ENCODE measurements around the gene RAB44. TPM values are rescaled to one million over a fixed set of nuclear protein-coding genes. Genes with fewer than 3 reads are reported as not detected.
A peak's percentile ranks its signal among the peaks of the same experiment; 100 is the strongest.
"Not testable (repeated sequence)": the region's sequence is repeated elsewhere in the genome, so short reads cannot be mapped to it uniquely, and the experiment has no call there.

RAB44 gene
- total RNA-seq, 1 experiment from 2014 or later, result 0.11 TPM

DNA sequence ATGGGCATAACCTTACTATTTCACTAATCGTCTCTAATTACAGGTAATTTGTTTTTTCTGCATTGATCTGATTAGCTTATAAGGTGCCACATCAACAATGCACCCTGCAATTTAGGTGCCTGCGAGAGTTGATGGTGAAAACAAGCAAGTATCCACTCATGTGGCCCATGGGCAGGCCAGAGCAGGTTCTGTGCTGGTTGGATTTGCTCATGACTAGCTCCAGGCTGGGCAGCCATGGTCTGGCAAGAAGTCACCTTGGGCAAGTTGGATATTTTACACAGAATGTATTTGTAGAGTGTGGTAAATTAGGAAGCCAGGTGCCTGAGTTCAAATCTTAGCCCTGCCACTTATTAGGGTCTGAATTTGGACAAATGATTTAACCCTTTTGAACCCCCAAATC lies 25.3 kb downstream of the RAB44 start:
- TF ChIP-seq ZNF219 (CRISPR knock-in tag; IDR thresholded peaks at IDR 0.05; ENCODE audit: borderline replicate concordance) (no peak), ETV6 (CRISPR knock-in tag; IDR thresholded peaks at IDR 0.05) (no peak), ESRRA (CRISPR knock-in tag; IDR thresholded peaks at IDR 0.05; ENCODE audit: borderline replicate concordance) (no peak)
- TF ChIP-seq, protein P1, sequence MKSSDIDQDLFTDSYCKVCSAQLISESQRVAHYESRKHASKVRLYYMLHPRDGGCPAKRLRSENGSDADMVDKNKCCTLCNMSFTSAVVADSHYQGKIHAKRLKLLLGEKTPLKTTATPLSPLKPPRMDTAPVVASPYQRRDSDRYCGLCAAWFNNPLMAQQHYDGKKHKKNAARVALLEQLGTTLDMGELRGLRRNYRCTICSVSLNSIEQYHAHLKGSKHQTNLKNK (CRISPR knock-in tag; IDR thresholded peaks at IDR 0.05), result no peak
- TF ChIP-seq, protein P2, sequence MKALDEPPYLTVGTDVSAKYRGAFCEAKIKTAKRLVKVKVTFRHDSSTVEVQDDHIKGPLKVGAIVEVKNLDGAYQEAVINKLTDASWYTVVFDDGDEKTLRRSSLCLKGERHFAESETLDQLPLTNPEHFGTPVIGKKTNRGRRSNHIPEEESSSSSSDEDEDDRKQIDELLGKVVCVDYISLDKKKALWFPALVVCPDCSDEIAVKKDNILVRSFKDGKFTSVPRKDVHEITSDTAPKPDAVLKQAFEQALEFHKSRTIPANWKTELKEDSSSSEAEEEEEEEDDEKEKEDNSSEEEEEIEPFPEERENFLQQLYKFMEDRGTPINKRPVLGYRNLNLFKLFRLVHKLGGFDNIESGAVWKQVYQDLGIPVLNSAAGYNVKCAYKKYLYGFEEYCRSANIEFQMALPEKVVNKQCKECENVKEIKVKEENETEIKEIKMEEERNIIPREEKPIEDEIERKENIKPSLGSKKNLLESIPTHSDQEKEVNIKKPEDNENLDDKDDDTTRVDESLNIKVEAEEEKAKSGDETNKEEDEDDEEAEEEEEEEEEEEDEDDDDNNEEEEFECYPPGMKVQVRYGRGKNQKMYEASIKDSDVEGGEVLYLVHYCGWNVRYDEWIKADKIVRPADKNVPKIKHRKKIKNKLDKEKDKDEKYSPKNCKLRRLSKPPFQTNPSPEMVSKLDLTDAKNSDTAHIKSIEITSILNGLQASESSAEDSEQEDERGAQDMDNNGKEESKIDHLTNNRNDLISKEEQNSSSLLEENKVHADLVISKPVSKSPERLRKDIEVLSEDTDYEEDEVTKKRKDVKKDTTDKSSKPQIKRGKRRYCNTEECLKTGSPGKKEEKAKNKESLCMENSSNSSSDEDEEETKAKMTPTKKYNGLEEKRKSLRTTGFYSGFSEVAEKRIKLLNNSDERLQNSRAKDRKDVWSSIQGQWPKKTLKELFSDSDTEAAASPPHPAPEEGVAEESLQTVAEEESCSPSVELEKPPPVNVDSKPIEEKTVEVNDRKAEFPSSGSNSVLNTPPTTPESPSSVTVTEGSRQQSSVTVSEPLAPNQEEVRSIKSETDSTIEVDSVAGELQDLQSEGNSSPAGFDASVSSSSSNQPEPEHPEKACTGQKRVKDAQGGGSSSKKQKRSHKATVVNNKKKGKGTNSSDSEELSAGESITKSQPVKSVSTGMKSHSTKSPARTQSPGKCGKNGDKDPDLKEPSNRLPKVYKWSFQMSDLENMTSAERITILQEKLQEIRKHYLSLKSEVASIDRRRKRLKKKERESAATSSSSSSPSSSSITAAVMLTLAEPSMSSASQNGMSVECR (CRISPR knock-in tag; IDR thresholded peaks at IDR 0.05; ENCODE audit: borderline replicate concordance), result no peak
- TF ChIP-seq, protein P3, sequence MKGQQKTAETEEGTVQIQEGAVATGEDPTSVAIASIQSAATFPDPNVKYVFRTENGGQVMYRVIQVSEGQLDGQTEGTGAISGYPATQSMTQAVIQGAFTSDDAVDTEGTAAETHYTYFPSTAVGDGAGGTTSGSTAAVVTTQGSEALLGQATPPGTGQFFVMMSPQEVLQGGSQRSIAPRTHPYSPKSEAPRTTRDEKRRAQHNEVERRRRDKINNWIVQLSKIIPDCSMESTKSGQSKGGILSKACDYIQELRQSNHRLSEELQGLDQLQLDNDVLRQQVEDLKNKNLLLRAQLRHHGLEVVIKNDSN (CRISPR knock-in tag; IDR thresholded peaks at IDR 0.05), result no peak
- TF ChIP-seq, protein P4, sequence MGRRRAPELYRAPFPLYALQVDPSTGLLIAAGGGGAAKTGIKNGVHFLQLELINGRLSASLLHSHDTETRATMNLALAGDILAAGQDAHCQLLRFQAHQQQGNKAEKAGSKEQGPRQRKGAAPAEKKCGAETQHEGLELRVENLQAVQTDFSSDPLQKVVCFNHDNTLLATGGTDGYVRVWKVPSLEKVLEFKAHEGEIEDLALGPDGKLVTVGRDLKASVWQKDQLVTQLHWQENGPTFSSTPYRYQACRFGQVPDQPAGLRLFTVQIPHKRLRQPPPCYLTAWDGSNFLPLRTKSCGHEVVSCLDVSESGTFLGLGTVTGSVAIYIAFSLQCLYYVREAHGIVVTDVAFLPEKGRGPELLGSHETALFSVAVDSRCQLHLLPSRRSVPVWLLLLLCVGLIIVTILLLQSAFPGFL (CRISPR knock-in tag; IDR thresholded peaks at IDR 0.05; ENCODE audit: borderline replicate concordance), result no peak
- TF ChIP-seq, protein P5, sequence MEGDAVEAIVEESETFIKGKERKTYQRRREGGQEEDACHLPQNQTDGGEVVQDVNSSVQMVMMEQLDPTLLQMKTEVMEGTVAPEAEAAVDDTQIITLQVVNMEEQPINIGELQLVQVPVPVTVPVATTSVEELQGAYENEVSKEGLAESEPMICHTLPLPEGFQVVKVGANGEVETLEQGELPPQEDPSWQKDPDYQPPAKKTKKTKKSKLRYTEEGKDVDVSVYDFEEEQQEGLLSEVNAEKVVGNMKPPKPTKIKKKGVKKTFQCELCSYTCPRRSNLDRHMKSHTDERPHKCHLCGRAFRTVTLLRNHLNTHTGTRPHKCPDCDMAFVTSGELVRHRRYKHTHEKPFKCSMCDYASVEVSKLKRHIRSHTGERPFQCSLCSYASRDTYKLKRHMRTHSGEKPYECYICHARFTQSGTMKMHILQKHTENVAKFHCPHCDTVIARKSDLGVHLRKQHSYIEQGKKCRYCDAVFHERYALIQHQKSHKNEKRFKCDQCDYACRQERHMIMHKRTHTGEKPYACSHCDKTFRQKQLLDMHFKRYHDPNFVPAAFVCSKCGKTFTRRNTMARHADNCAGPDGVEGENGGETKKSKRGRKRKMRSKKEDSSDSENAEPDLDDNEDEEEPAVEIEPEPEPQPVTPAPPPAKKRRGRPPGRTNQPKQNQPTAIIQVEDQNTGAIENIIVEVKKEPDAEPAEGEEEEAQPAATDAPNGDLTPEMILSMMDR (IDR thresholded peaks at IDR 0.05), result no peak

DNA sequence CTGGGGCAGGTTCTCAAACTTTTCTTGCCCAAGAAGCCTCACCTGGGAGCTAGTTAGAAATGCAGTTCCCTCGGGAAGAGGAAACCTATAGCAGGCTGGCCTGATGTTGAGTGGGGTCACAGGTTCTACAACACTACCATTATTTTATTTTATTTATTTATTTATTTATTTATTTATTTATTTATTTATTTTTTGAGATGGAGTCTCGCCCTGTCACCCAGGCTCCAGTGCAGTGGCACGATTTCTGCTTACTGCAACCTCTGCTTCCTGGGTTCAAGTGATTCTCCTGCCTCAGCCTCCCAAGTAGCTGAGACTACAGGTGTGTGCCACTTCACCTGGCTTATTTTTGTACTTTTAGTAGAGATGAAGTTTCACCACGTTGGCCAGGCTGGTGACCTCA lies 26.4 kb downstream of the RAB44 start:
- CTCF ChIA-PET, result interaction anchor here (0.6 to 2.7 kb wide), 24 partner anchors 8 to 294 kb away, joined by 3 to 18 read pairs (median 4); partner anchors contain the start of genes CDKN1A and SRSF3
- ATAC-seq; H3K27ac Mint-ChIP-seq; H3K4me3 Mint-ChIP-seq; H3K36me3 Mint-ChIP-seq; H3K27me3 Mint-ChIP-seq (ENCODE audit: low read depth); DNase-seq (ENCODE audit: low spot score); H3K4me1 Mint-ChIP-seq; H3K9me3 Mint-ChIP-seq: not testable (repeated sequence)
- peak; percentile 48; the same call in 1 of the 2 replicates for TF ChIP-seq HMGA2 (CRISPR knock-in tag; IDR thresholded peaks at IDR 0.05)
- POLR2A ChIA-PET, result interaction anchor here (1.0 kb wide), 1 partner anchor 108 kb away, joined by 4 read pairs; no protein-coding TSS in a partner anchor

More for the DNA sequence above, 25.3 kb downstream of the RAB44 start:
- Mint-ChIP-seq H3K36me3 (no peaks in the 10 kb centered on the region), H3K4me3 (no peak overlapping the region), H3K9me3 (no peaks in the 10 kb centered on the region), H3K4me1 (peaks cover 2% of the 10 kb centered on the region; the same call in 1 of the 2 replicates), H3K27ac (no peak overlapping the region), H3K27me3 (ENCODE audit: low read depth) (no peaks in the 10 kb centered on the region)
- no peak for DNase-seq (ENCODE audit: low spot score)
- ATAC-seq, result no peak
- ChIA-PET CTCF (interaction anchor here (0.6 to 2.7 kb wide), 6 partner anchors 44 to 1628 kb away, joined by 3 to 18 read pairs (median 4); partner anchors contain the start of genes CDKN1A and SRSF3), POLR2A (no interaction called here)

DNA sequence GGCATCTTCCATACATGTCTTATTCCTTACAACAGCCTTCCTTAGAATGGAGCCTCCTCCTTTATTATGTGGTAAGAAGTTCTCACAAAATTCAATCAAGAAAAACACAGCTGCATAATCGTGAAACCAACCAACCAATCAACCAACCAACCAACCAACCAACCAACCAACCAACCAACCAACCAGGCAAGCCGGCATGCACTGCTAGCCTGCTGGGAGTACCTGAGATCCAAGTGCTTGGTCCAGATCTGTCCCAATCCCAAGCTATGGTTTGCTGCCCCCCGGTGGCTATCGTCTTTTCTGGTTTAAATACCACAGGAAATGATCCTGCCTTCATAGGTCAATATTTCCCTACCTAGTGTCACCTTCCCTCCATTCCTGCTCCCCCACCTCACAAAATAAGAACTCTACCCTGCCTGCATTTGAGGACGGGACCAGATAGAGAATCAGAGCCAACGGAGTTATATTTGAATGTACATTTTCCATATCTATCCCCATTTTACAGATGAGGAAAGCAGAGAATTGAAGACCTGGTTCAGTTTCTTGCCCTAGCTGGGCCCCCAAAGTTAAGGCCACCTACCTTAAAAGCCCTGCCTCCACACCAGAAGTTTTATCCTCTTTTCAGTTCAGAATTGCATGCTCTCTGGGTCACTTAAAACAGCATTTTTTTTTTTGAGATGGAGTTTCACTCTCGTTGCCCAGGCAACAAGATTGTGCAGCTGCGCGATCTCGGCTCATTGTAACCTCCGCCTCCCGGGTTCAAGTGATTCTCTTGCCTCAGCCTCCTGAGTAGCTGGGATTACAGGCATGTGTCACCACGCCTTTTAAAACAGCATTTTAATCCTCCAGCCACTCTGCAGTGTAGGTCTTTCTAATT lies 27.1 kb downstream of the RAB44 start:
- H3K36me3 Mint-ChIP-seq, result no peaks in the 10 kb centered on the region
- H3K27ac Mint-ChIP-seq, result no peak overlapping the region
- ATAC-seq, result peak; percentile 93
- no peaks in the 10 kb centered on the region for H3K9me3 Mint-ChIP-seq
- peaks cover 2% of the 10 kb centered on the region; the same call in 1 of the 2 replicates for H3K4me1 Mint-ChIP-seq
- ChIA-PET POLR2A (interaction anchor here (1.0 kb wide), 1 partner anchor 109 kb away, joined by 4 read pairs; no protein-coding TSS in a partner anchor), CTCF (interaction anchor here (0.6 to 2.7 kb wide), 23 partner anchors 10 to 293 kb away, joined by 3 to 18 read pairs (median 4); partner anchors contain the start of gene CDKN1A)
- peaks cover 2% of the 10 kb centered on the region; the same call in 1 of the 2 replicates for H3K27me3 Mint-ChIP-seq (ENCODE audit: low read depth)
- DNase-seq (ENCODE audit: low spot score), result peak; percentile 84
- TF ChIP-seq CREM (CRISPR knock-in tag; IDR thresholded peaks at IDR 0.05), result no peak
- TF ChIP-seq, protein P5 (IDR thresholded peaks at IDR 0.05), result peak; percentile 27; the same call in 1 of the 2 replicates
- no peak overlapping the region for H3K4me3 Mint-ChIP-seq

Measured in WTC11 (cell line).